ENCODE data around the gene GLT8D1. TPM values are rescaled to one million over a fixed set of nuclear protein-coding genes. Genes with fewer than 3 reads are reported as not detected.
A peak's percentile ranks its signal among the peaks of the same experiment; 100 is the strongest.

The GLT8D1 gene
- total and polyA plus RNA-seq, 2 of the 13 experiments (the other 11 are each of a cell fraction or from before 2014, with no cell fraction given): 110 to 121 TPM

GRCh38 chr3:52704611-52705437 lies 767 bp downstream of the GLT8D1 start (continued):
- TF ChIP-seq ARID2 (CRISPR knock-in tag; IDR thresholded peaks at IDR 0.05; ENCODE audit: borderline replicate concordance): 0 out of 2 replicates have a peak, but pooled peaks have one; percentile 14
- TF ChIP-seq JUNB (CRISPR knock-in tag; IDR thresholded peaks at IDR 0.05; ENCODE audit: borderline replicate concordance): no peak
- TF ChIP-seq ZNF569 (CRISPR knock-in tag; IDR thresholded peaks at IDR 0.05; ENCODE audit: borderline replicate concordance): no peak
- no peak for TF ChIP-seq ZNF512B (CRISPR knock-in tag; IDR thresholded peaks at IDR 0.05; ENCODE audit: borderline replicate concordance)
- TF ChIP-seq MLXIP (CRISPR knock-in tag; IDR thresholded peaks at IDR 0.05; ENCODE audit: borderline replicate concordance): peak; percentile 89; the same call in 1 of the 2 replicates
- TF ChIP-seq THYN1 (CRISPR knock-in tag; IDR thresholded peaks at IDR 0.05; ENCODE audit: borderline replicate concordance, low read depth): no peak; the same call in 1 of the 2 replicates
- TF ChIP-seq PHF5A (CRISPR knock-in tag; IDR thresholded peaks at IDR 0.05; ENCODE audit: low read depth, unreplicated experiment): no peak
- TF ChIP-seq PAX8 (CRISPR knock-in tag; IDR thresholded peaks at IDR 0.05; ENCODE audit: borderline replicate concordance): no peak
- TF ChIP-seq ZSCAN30 (CRISPR knock-in tag; IDR thresholded peaks at IDR 0.05): no peak
- no peak for TF ChIP-seq IKZF1 (IDR thresholded peaks at IDR 0.05)
- TF ChIP-seq CHCHD3 (CRISPR knock-in tag; IDR thresholded peaks at IDR 0.05): no peak
- TF ChIP-seq ZNF432 (CRISPR knock-in tag; IDR thresholded peaks at IDR 0.05; ENCODE audit: borderline replicate concordance): no peak
- TF ChIP-seq ZNF788 (CRISPR knock-in tag; IDR thresholded peaks at IDR 0.05; ENCODE audit: borderline replicate concordance): peak; percentile 77; the same call in 1 of the 2 replicates
- TF ChIP-seq ZBTB26 (CRISPR knock-in tag; IDR thresholded peaks at IDR 0.05; ENCODE audit: borderline replicate concordance): no peak
- 0 out of 2 replicates have a peak, but pooled peaks have one; percentile 16 for TF ChIP-seq POGZ (CRISPR knock-in tag; IDR thresholded peaks at IDR 0.05)
- no peak for TF ChIP-seq TEAD2 (CRISPR knock-in tag; IDR thresholded peaks at IDR 0.05)
- TF ChIP-seq PCBP1 (IDR thresholded peaks at IDR 0.05; ENCODE audit: borderline replicate concordance, low read depth, low read length): no peak
- no peak for TF ChIP-seq ZNF580 (CRISPR knock-in tag; IDR thresholded peaks at IDR 0.05; ENCODE audit: borderline replicate concordance, low read depth)
- peak; percentile 48; the same call in 1 of the 2 replicates for TF ChIP-seq HMG20B (CRISPR knock-in tag; conservative IDR thresholded peaks at IDR 0.05)
- no peak for TF ChIP-seq ELF4 (CRISPR knock-in tag; IDR thresholded peaks at IDR 0.05; ENCODE audit: borderline replicate concordance)
- TF ChIP-seq GATA4 (IDR thresholded peaks at IDR 0.05; ENCODE audit: borderline replicate concordance, low read depth): peak; percentile 36; the same call in 1 of the 2 replicates

Data from HepG2 (cell line).